Endothelial cell (in vitro differentiated cells): ENCODE results near the gene ZCWPW2. TPM values are rescaled to one million over a fixed set of nuclear protein-coding genes. Genes with fewer than 3 reads are reported as not detected.
A peak's percentile ranks its signal among the peaks of the same experiment; 100 is the strongest.

Experiments used
- DNase-seq: peaks from one replicate; pipeline ENCODE4 v3.0.0; 2021; ENCODE audit warnings: low spot score
- H3K27ac Mint-ChIP-seq: one replicate; pipeline ENCODE4 v1.8.0; 2021; ENCODE audit warnings: mixed read lengths, inconsistent platforms; ENCODE audit not compliant: unreplicated experiment
- H3K27me3 Mint-ChIP-seq: one replicate; pipeline ENCODE4 v1.8.0; 2021; ENCODE audit warnings: mild to moderate bottlenecking, moderate library complexity, mixed read lengths, inconsistent platforms; ENCODE audit not compliant: unreplicated experiment
- H3K36me3 Mint-ChIP-seq: one replicate; pipeline ENCODE4 v1.8.0; 2021; ENCODE audit warnings: mild to moderate bottlenecking, low read depth, mixed read lengths, inconsistent platforms; ENCODE audit not compliant: unreplicated experiment
- H3K4me1 Mint-ChIP-seq: one replicate; pipeline ENCODE4 v1.8.0; 2021; ENCODE audit warnings: mild to moderate bottlenecking, mixed read lengths, inconsistent platforms; ENCODE audit not compliant: unreplicated experiment
- H3K4me3 Mint-ChIP-seq: one replicate; pipeline ENCODE4 v1.8.0; 2021; ENCODE audit warnings: mild to moderate bottlenecking, mixed read lengths, inconsistent platforms; ENCODE audit not compliant: unreplicated experiment
- H3K9me3 Mint-ChIP-seq: one replicate; pipeline ENCODE4 v1.8.0; 2021; ENCODE audit warnings: mixed read lengths, inconsistent platforms; ENCODE audit not compliant: unreplicated experiment
- total RNA-seq: library from RNA; stranded (reverse); fragmentation: NEBNext Ultra II Directional; extraction: Animal tissue kit (Norgen Biotek cat#: 25700); gene quantifications from one replicate; pipeline ENCODE4 v1.2.1, GENCODE V29; 2021; ENCODE audit not compliant: unreplicated experiment
- TF ChIP-seq, protein P1 (sequence below): fragments of 200-600 bp; sonication (generic); IDR thresholded peaks from one replicate; pipeline ENCODE4 v1.5.0; 2021; ENCODE audit warnings: antibody characterized with exemption; ENCODE audit not compliant: unreplicated experiment

Gene ZCWPW2
- total RNA-seq, 1 donor from 2014 or later: 0.80 TPM

- H3K27ac Mint-ChIP-seq: no peak overlapping the region
- no peaks in the 10 kb centered on the region for H3K4me1 Mint-ChIP-seq
- no peak overlapping the region for H3K4me3 Mint-ChIP-seq
- TF ChIP-seq, protein P1, sequence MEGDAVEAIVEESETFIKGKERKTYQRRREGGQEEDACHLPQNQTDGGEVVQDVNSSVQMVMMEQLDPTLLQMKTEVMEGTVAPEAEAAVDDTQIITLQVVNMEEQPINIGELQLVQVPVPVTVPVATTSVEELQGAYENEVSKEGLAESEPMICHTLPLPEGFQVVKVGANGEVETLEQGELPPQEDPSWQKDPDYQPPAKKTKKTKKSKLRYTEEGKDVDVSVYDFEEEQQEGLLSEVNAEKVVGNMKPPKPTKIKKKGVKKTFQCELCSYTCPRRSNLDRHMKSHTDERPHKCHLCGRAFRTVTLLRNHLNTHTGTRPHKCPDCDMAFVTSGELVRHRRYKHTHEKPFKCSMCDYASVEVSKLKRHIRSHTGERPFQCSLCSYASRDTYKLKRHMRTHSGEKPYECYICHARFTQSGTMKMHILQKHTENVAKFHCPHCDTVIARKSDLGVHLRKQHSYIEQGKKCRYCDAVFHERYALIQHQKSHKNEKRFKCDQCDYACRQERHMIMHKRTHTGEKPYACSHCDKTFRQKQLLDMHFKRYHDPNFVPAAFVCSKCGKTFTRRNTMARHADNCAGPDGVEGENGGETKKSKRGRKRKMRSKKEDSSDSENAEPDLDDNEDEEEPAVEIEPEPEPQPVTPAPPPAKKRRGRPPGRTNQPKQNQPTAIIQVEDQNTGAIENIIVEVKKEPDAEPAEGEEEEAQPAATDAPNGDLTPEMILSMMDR: no peak
- no peaks in the 10 kb centered on the region for H3K27me3 Mint-ChIP-seq
- no peaks in the 10 kb centered on the region for H3K36me3 Mint-ChIP-seq
- no peak for DNase-seq
- no peaks in the 10 kb centered on the region for H3K9me3 Mint-ChIP-seq
These were observed 26.1 kb upstream of the ZCWPW2 start for GRCh38 chr3:28322464-28322863.

GRCh38 chr3:28326458-28326926 lies 22.0 kb upstream of the ZCWPW2 start:
- no peaks in the 10 kb centered on the region for H3K36me3 Mint-ChIP-seq
- no peaks in the 10 kb centered on the region for H3K27me3 Mint-ChIP-seq
- no peaks in the 10 kb centered on the region for H3K9me3 Mint-ChIP-seq
- no peaks in the 10 kb centered on the region for H3K4me1 Mint-ChIP-seq
- DNase-seq: no peak
- H3K4me3 Mint-ChIP-seq: no peak overlapping the region
- TF ChIP-seq, protein P1: no peak
- no peak overlapping the region for H3K27ac Mint-ChIP-seq

DNA sequence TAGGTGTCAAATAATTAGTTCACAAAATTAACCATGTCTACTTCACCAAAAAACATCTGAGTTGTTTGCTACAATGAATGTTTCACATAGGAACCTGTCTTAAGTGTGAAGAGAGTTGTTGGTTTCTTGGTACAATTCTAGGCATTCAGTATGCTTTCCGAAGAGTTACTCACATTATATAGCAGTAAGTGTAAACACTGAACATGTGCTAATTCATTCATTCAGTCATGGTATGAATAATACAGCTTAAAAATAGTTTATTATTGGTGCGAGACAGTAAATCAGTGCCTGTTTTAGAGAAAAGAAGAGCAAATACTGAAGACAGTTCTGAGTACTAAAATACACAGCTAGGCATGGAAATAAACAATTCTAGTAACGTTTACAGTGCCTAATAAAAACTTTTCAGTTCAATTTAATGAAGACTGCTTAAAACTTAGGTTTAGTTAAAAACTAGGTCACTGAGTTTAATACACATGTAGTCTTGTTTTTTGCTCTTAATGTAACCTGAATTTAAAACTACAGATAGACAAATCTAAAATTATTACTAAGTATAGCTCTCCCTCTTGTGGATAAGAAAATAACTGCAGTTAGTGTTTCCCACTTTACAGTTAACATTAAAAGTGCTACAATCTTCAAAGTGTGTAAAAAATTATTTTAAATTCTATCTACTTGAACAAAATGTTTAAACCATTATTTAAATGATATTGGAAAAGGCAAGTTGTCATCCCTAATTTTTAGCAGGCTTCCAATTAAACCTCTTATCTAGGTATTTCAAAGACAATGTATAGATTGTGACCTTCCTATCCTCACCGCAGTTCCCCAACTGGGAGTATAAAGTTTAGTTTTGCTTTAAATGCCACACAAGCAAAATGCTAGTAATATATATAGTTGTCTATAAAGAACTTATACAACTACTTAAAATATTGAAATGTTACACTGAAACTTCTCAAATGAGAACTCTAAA lies 20.1 kb upstream of the ZCWPW2 start:
- no peak overlapping the region for H3K27ac Mint-ChIP-seq
- H3K4me1 Mint-ChIP-seq: no peaks in the 10 kb centered on the region
- H3K27me3 Mint-ChIP-seq: no peaks in the 10 kb centered on the region
- TF ChIP-seq, protein P1: peak; percentile 90
- DNase-seq: no peak
- no peaks in the 10 kb centered on the region for H3K9me3 Mint-ChIP-seq
- no peak overlapping the region for H3K4me3 Mint-ChIP-seq
- no peaks in the 10 kb centered on the region for H3K36me3 Mint-ChIP-seq

GRCh38 chr3:28334552-28334951 lies 14.0 kb upstream of the ZCWPW2 start:
- Mint-ChIP-seq H3K4me3 (no peak overlapping the region), H3K27me3 (no peaks in the 10 kb centered on the region), H3K27ac (no peak overlapping the region), H3K9me3 (no peaks in the 10 kb centered on the region), H3K4me1 (no peaks in the 10 kb centered on the region), H3K36me3 (no peaks in the 10 kb centered on the region)
- TF ChIP-seq, protein P1: no peak
- no peak for DNase-seq

GRCh38 chr3:28335246-28335645 lies 13.3 kb upstream of the ZCWPW2 start:
- Mint-ChIP-seq H3K4me3 (no peak overlapping the region), H3K4me1 (no peaks in the 10 kb centered on the region), H3K27me3 (no peaks in the 10 kb centered on the region), H3K27ac (no peak overlapping the region), H3K36me3 (no peaks in the 10 kb centered on the region), H3K9me3 (no peaks in the 10 kb centered on the region)
- no peak for DNase-seq
- TF ChIP-seq, protein P1: no peak
